Brain microvascular endothelial cell (primary cell): ENCODE results near the gene CCND1.
"Not testable (repeated sequence)": the region's sequence is repeated elsewhere in the genome, so short reads cannot be mapped to it uniquely, and the experiment has no call there.

Experiments
- DNase-seq: peaks from one replicate; pipeline ENCODE4 v3.0.0-alpha.2; 2020
- H3K27ac ChIP-seq: fragments of 250-450 bp; sonication (Bioruptor Pico); 2 replicates; pipeline ENCODE4 v1.5.1; 2020; ENCODE audit warnings: mild to moderate bottlenecking, moderate library complexity
- H3K27me3 ChIP-seq: fragments of 250-450 bp; sonication (Bioruptor Pico); replicated peaks from 2 replicates; pipeline ENCODE4 v1.5.1; 2020; ENCODE audit warnings: mild to moderate bottlenecking
- H3K36me3 ChIP-seq: fragments of 250-450 bp; sonication (Bioruptor Pico); replicated peaks from 2 replicates; pipeline ENCODE4 v1.5.1; 2020; ENCODE audit warnings: mild to moderate bottlenecking
- H3K4me3 ChIP-seq: 2 replicates; pipeline ENCODE4 v1.5.1; 2011; ENCODE audit warnings: low read depth, mild to moderate bottlenecking, control low read depth, low read length, moderate library complexity
- in situ Hi-C: cut with HindIII; loops from 2 replicates; pipeline ENCODE4 v1.10.0; 2017; ENCODE audit warnings: low sequenced_read_pairs, low pct_ligation_motif_present
- TF ChIP-seq, protein P1 (sequence below): IDR thresholded peaks from 2 replicates; pipeline ENCODE4 v1.5.1; 2011; ENCODE audit warnings: low read depth, mild to moderate bottlenecking, moderate library complexity, low read length, control low read depth, inconsistent platforms; ENCODE audit errors: missing control alignments

CCND1 gene

DNA sequence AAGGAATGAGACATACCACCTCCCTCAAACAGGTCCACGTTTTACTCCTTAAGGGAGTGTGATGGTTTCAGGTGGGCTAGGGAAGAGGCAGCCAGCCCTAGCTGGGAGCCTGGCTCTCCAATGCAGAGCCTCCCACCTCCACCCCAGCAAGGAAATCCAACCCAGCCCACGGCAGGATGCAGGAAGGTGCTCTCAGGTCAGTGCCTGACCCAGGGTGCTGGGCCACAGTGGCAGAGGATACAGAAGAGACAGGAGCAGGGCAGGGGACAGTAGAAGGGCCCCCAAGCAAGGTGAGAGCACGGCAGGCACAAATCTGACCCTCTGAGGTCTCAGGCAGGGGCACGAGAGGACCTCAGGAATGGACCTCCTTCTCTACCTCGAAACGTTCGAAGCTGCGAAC lies 26.9 kb upstream of the CCND1 start:
- in situ Hi-C loops: no loop called here
- no peak for DNase-seq

DNA sequence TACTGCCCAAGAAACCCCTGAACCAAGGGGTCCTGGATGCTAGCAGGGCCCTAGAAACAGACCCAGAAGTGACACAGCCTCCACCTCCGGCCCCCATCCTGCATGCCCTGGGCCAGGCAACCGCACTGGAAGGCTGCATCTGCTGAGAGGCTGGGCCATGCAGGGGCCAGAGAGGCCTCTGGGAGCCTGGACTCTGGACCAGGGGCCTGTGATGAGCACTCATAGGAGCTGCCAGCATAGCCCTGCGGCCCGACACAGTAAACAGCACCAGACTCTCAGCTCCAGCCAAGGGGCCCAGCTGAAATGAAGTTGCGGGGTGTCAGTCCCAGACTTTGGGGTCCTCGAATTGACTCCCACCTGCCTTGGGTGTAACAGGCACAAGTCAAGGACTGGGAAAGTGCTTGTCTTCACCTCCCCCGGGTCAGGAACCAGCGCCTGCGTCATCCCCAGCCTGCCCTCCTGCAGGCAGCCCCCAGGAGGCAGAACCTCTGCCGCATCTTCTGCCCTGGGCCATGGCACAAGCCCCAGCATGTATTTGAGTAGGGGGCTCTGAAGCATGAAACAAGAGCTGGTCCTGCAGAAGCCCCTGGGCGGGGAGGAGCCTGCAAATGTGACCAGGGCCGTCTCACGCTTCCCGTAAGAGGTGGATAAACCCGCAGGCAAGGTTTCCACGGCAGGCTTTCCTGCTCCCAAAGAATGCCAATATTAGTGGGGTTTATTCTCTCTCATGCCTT lies 25.2 kb upstream of the CCND1 start:
- in situ Hi-C loops: no loop called here
- TF ChIP-seq, protein P1, sequence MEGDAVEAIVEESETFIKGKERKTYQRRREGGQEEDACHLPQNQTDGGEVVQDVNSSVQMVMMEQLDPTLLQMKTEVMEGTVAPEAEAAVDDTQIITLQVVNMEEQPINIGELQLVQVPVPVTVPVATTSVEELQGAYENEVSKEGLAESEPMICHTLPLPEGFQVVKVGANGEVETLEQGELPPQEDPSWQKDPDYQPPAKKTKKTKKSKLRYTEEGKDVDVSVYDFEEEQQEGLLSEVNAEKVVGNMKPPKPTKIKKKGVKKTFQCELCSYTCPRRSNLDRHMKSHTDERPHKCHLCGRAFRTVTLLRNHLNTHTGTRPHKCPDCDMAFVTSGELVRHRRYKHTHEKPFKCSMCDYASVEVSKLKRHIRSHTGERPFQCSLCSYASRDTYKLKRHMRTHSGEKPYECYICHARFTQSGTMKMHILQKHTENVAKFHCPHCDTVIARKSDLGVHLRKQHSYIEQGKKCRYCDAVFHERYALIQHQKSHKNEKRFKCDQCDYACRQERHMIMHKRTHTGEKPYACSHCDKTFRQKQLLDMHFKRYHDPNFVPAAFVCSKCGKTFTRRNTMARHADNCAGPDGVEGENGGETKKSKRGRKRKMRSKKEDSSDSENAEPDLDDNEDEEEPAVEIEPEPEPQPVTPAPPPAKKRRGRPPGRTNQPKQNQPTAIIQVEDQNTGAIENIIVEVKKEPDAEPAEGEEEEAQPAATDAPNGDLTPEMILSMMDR: peak; percentile 2
- no peak overlapping the region for H3K27ac ChIP-seq

More for the DNA sequence above, 26.9 kb upstream of the CCND1 start:
- H3K36me3 ChIP-seq: no peaks in the 10 kb centered on the region
- H3K27me3 ChIP-seq: no peaks in the 10 kb centered on the region
- no peak overlapping the region for H3K4me3 ChIP-seq
- TF ChIP-seq, protein P1: no peak
- no peak overlapping the region for H3K27ac ChIP-seq

DNA sequence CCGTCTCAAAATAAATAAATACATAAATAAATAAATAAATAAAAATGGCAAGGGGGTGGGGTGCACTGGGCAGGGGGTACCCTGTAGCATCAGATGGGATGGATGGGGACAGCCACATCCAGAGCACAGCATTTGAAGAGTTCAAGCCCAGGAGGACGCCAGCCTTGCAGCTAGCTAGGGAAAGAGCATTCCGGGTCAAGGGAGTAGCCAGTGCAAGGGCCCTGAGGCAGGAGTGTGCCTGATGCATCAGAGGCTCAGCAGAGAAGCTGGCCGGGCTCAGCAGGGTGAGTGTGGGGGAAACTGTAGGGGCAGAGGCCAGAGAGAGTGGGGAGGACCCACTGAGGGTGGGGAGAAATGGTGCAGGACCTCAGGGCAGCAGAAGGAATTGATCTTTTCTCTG lies 23.7 kb upstream of the CCND1 start:
- no peaks in the 10 kb centered on the region for H3K27me3 ChIP-seq
- in situ Hi-C loops: no loop called here
- TF ChIP-seq, protein P1: no peak
- no peaks in the 10 kb centered on the region for H3K36me3 ChIP-seq
- no peak overlapping the region for H3K27ac ChIP-seq
- no peak overlapping the region for H3K4me3 ChIP-seq
- no peak for DNase-seq

More for the DNA sequence above, 25.2 kb upstream of the CCND1 start:
- no peak for DNase-seq
- no peak overlapping the region for H3K4me3 ChIP-seq
- no peaks in the 10 kb centered on the region for H3K27me3 ChIP-seq
- H3K36me3 ChIP-seq: no peaks in the 10 kb centered on the region

DNA sequence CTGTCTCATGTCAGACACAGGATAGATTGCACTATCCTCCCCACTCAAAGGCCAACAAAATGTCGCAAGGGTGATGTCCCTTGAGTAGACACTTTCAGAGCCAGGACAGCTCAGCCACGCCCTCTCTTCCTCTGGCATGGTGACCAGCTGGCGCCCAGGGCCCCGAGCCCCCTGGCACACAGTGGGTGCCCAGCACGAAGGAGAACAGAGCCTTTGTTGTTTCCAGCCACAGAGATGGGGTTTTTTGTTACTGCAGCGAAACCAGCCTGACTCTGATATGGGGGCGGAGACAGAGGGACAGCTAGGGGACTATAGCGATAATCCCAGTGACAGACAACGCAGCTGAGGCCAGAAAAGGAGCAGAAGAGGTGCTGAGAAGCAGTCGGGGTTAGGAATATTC lies 23.3 kb upstream of the CCND1 start:
- H3K4me3 ChIP-seq: no peak overlapping the region
- in situ Hi-C loops: no loop called here
- H3K36me3 ChIP-seq: no peaks in the 10 kb centered on the region
- TF ChIP-seq, protein P1: no peak
- H3K27me3 ChIP-seq: no peaks in the 10 kb centered on the region
- DNase-seq: no peak
- H3K27ac ChIP-seq: no peak overlapping the region

DNA sequence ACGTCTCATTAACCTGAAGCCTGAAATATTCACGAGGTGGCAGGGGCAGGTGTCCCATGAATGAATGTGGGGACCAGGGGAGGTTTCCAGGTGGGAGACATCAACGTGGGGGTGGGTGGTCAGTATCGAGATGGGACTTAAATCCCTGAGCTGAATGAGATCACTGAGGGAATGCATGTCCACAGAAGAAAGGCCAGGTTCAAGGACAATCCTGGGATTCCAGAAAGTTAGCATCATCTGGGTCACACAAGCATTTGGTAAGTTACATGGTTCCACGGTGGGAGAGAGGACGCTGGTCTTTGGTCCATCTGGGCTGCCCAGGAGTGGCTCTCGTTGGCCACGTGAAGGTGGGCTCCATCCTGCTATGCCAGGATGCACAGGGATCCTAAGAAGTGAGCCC lies 22.7 kb upstream of the CCND1 start:
- TF ChIP-seq, protein P1: no peak
- H3K36me3 ChIP-seq: no peaks in the 10 kb centered on the region
- in situ Hi-C loops: no loop called here
- DNase-seq: no peak
- H3K4me3 ChIP-seq: no peak overlapping the region
- H3K27ac ChIP-seq: no peak overlapping the region
- no peaks in the 10 kb centered on the region for H3K27me3 ChIP-seq

DNA sequence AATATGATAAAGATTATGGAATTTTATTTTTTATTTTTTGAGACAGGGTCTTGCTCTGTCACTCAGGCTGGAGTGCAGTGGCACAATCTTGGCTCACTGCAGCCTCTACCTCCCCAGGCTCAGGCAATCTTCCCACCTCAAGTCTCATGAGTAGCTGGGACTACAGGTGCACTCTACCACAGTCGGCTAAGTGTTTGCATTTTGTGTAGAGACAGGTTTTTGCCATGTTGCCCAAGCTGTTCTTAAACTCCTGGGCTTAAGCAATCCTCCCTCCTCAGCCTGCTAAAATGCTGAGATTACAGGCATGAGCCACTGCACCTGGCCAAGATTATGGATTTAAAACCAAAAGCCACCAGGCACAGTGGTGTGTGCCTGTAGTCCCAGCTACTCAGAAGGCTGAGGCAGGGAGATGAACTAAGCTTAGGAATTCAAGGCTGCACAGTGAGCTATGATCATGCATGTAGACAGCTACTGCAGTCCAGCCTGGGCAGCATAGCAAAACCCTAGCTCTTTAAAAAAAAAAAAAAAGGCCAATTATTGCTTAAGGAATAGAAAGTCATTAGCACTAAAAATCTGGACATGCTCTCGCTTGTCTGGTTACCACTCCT lies 20.2 kb upstream of the CCND1 start:
- TF ChIP-seq, protein P1: no peak
- Histone ChIP-seq H3K4me3 (no peak overlapping the region), H3K36me3 (no peaks in the 10 kb centered on the region), H3K27ac (no peak overlapping the region), H3K27me3 (no peaks in the 10 kb centered on the region)
- in situ Hi-C loops: no loop called here
- no peak for DNase-seq

DNA sequence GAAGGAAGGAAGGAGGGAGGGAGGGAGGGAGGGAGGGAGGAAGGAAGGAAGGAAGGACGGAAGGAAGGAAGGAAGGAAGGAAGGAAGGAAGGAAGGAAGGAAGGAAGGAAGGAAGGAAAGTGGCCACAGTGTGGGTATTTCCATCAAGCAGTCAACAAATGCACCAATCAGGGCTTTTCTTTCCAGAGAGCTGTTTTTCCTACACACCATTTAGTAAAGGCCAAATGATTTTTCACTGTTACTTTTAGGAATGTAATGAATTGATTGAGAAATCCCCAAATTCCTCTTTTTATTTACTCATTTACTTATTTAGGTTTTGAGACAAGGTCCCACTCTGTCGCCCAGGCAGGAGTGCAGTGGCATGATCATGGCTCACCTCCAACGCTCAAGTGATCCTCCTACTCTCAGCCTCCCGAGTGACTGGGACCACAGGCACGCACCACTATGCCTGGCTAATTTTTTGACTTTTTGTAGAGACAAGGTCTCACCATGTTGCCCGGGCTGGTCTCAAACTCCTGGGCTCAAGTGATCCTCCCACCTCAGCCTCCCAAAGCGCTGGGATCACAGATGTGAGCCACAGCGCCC lies 18.8 kb upstream of the CCND1 start:
- H3K36me3 ChIP-seq, H3K27me3 ChIP-seq, DNase-seq, H3K4me3 ChIP-seq, in situ Hi-C loops, H3K27ac ChIP-seq: not testable (repeated sequence)
